Skin of body (tissue), 2 donors: ENCODE results near the gene LMX1B. TPM values are rescaled to one million over a fixed set of nuclear protein-coding genes. Genes with fewer than 3 reads are reported as not detected.
A peak's percentile ranks its signal among the peaks of the same experiment; 100 is the strongest.

Source experiments
- DNase-seq: peaks from one replicate; lab custom pipeline; 2025; lab: John Stamatoyannopoulos, UW
- total RNA-seq: library from RNA; depleted of rRNA; stranded (reverse); fragments of >200 nt; gene quantifications from one replicate; pipeline ENCODE4 v1.2.3, GENCODE V29; 2014

The LMX1B gene
- total RNA-seq, 1 donor from 2014 or later, result 1.2 TPM

GRCh38 chr9:126604059-126605055 is 9.4 kb upstream of the LMX1B start:
- DNase-seq, result peak; percentile 43

GRCh38 chr9:126605792-126606482 is 7.8 kb upstream of the LMX1B start:
- no peak for DNase-seq

DNA sequence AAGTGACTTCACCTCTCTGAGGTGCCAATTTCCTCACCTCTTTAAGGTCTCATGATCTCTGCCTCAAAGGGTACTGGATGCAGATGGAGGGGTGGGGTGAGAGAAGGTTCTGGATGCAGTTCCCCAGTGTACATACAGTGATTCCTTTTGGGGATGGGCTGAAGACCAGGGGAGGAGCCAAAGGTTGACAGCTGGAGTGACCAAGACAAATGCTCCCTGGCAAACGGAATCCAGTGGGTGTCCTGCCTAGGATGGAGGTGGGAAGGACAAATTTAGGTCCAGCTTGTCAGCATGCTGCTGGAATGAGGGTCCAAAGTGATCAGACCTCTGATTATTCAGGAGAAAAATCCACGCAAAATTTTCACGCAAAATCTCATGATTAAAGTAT is 7.3 kb upstream of the LMX1B start:
- no peak for DNase-seq

GRCh38 chr9:126607086-126607485 is 6.6 kb upstream of the LMX1B start:
- no peak for DNase-seq

DNA sequence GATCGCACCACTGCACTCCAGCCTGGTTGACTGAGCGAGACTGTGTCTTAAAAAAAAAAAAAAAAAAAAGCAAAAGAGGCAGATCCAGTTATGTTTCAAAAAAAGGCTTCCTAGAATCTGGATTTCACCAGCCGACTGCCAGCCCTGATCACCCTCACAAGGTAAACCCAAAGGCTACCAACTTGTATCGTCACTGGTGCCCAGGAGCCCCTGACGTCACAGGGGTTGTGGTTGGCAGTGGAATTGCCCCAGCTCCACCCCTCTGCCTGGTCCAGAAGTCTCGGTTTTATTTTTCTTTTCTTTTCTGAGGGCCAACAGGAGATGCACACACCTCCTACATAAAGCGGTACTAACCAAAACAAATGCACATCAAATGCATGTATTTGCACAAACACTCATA is 6.0 kb upstream of the LMX1B start:
- DNase-seq, result no peak

- no peak for DNase-seq
These were observed 5.2 kb upstream of the LMX1B start for GRCh38 chr9:126608551-126608950.

GRCh38 chr9:126609191-126609590 is 4.5 kb upstream of the LMX1B start:
- no peak for DNase-seq

DNA sequence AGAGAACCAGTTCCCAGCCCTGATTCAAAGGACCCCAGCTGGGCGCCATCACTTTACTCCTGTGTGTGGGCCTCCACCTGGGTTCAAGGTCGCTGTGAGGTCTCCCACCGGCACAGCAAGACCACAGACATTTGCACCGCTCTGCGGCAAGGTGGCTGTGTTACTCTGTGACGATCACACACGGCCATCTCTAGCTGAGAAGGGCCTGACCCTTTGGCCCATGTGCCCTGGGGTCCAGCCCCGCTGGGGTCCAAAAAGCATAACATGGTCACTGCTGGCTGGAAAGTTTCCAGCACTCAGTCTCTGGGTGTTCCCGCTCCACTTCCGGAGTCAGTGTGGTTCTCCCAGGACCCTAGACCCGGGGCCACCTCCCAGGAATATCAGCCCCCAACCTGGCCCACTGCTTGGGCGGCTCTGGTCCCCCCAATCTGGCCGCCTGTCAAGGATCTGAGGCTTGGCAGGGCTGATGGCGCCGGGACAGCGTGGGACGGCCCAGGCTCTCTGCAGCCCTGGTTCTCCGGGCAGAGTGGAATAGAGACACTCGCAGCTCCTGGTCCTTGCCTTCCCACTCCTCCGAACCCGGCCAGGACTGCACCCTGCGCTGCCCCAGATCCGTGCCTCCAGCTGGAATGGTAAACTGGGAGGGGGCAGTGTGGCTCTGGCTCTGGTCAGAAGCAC is 3.9 kb upstream of the LMX1B start:
- DNase-seq, result no peak

DNA sequence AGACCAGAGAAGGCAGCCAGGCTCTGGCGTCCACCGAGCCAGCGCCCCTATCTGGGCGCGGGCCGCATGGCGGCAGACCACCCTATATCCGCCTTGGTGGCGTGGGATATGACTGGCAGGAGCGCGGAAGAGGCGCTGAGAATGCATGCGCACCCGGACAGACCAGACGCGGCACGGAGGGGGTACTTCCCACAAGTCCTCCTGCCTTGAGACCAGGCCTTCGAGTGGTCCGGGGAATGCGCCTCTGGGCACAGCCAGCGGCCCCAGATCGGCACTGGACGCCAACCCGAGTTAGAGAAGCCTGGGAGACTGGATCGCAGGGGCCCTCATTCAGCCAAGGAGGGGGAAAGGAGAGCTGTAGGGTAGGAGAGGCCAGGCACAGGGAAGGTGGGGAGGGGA is 2.5 kb upstream of the LMX1B start:
- DNase-seq, result no peak

- DNase-seq, result peak; percentile 16
These were observed 2.0 kb upstream of the LMX1B start for GRCh38 chr9:126611592-126612325.

- DNase-seq, result no peak
These were observed 1.4 kb upstream of the LMX1B start for GRCh38 chr9:126612326-126612812.

DNA sequence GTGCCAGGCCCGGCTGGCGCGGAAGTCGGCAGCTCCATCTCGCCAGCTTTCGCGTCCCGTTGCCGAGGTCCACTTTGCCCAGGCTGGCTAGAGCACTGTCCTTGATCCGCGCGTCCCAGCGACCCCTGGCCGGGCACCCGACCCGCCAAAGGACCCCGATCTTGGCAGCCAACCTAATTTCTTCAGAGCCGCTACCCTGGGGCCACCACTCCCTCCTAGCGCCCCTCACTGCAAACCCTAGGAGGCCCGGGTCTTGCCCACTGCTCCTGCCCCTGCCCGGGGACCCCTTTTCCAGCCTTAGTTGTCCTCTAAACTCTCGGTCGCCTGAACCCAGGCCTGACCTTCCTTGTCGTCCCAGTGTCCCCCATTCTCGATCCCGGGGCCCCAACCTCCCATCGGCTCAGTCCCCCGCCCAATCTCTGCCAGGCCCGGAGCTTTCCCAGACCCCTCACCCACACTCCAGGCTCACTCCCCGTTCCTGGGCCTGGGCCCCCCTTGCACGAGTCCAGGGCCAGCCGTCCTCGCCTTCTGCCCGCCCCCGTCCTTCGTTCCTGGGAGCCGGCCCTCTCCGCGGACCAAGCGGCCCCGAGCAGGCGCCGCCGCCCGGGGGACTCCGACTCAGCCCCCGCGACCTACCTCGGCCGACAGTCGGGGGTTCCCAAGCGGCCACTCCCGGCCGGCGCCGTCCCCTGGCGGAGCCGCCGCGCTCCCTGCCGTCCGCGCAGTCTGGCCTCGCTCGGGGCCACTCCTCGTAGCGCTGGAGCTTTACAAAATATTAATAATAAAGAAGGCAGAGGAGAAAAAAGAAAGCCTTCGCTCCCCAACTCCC is 701 bp upstream of the LMX1B start:
- no peak for DNase-seq

DNA sequence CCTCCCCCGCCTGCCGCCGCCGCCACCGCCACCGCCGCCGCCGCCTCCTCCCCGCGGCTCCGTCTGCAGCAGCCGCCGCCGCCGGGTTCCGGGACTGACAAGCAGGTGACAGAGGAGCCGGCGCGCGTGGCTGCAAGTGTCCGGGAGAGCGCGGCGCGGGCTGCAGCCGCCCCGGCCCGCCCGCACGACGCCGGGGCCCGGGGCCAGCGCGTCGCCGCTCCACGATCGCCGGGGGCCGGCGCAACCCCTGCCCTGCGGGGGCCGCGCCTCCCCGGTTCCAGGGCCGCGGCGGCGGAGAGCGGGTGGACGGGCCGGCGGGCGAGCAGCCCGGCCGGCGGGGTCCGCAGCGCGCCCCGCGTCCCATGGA is 343 bp downstream of the LMX1B start:
- DNase-seq, result no peak

DNA sequence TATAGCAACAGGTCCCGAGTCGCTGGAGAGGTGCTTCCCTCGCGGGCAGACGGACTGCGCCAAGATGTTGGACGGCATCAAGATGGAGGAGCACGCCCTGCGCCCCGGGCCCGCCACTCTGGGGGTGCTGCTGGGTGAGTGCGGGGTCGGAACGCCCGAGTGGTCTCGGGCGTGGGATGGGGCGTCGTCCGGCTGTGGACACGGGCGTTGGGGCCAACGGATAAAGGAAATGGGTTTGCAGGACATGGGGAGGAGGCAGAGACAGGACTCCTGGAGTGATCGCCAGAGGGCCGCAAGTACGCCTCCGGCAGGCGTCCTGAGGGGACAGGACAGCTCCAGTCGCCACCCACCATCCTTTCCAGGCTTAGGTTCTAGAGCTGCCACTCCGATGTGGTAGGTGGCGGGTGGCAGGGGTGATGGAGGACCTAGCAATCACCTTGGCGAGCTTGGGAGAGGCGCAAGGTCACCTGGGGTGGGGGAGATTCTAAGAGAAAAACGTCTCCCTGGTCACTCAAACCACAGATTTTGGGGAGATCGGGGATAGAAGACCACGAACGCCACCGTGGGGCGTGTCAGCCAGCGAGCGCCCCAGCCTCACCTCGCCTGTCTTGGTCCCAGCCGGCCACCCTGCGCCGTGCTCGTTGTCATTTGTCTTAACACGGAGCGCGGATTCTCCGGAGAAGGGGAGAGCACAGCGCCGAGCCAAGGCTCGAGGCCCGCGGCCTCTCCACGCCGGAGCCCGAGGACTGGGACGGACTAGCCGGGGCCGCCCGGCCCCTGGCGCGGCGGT is 922 bp downstream of the LMX1B start:
- DNase-seq, result no peak

GRCh38 chr9:126615245-126615790 is 1.6 kb downstream of the LMX1B start:
- DNase-seq, result peak; percentile 36

- no peak for DNase-seq
These were observed 2.2 kb downstream of the LMX1B start for GRCh38 chr9:126615791-126616447.

DNA sequence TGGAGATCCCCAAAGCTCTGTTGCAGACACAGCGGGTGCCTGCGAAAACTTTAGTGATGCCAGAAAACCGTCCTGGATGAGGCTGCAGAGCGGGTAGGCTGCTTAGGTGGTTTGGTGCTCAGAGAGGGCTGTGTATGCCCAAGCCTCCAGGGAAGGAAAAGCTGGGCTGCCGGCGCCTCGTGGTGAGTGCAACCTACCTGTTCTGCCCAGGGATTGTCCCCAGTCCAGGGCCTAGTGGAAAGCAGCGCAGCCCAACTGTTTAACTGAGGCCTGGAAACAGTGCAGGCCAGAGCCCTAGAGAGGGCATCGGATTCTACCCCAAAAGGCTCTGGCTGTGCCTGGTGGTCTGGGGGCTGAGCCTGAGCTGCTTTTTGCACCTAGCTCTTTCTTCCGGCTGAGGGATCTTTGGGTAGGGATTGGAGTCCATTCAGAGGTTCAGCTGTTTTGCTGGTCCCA is 2.8 kb downstream of the LMX1B start:
- no peak for DNase-seq

- no peak for DNase-seq
These were observed 3.5 kb downstream of the LMX1B start for GRCh38 chr9:126617003-126617822.
